ENCODE data around the gene MAPK12. TPM values are rescaled to one million over a fixed set of nuclear protein-coding genes. Genes with fewer than 3 reads are reported as not detected.

Gene MAPK12
- total and polyA plus RNA-seq, 9 donors = 0.87 to 35.3 (median 23.3) TPM

DNA sequence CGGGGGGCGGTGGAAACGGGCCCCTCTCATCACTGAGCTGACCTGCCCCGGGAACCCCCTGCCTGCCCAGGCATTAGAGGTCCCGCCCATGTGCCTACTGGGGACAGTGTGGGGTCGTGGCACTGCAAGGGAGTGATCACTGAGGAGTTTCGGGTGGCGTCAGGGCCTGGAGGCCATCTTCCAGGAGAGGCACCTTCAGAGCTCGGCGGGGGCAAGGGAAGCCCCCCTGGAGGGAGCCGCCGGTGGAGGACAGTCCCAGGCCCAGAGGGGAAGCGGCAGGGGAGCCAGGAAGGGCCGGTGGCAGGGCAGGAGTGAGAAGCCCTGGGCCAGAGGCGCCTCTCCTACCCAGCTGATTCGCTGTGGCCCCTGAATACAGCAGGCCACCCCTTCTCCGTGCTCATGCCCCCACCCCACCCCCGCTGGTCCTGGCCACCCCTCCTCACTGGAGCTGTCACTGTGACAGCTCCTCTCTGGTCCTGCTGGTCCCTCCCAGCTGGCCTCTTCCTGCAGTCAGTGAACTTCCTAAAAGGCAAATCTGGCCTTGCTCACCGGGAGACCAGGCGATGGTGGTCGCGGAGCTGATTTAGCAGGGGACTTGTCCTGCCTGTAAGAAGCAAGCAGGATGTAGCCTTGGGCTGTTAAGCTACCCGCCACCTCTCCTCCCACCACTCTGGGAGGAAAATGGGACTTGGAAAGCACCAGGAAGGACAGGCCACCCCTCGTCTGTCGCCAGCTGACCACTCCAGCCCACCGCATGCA lies 10.7 kb upstream of the MAPK12 start:
- Histone ChIP-seq H3K36me3 (no peaks in the 10 kb centered on the region), H3K27me3 (no peaks in the 10 kb centered on the region), H3K4me1 (ENCODE audit: insufficient read depth) (peaks cover 22% of the 10 kb centered on the region), H3K27ac (no peak overlapping the region), H3K4me3 (peak overlapping the region; percentile 45), H3K9me3 (no peaks in the 10 kb centered on the region)
- 37 to 50% (median 39%) methylated on average over 23 to 26 of the region's 26 CpGs for WGBS, 3 donors
- intact Hi-C loops (cut with DNase I) = no loop called here
- DNase-seq = no peak
- TF ChIP-seq EP300 (IDR thresholded peaks at IDR 0.05) (no peak), CTCF (IDR thresholded peaks at IDR 0.05) (no peak), POLR2A (IDR thresholded peaks at IDR 0.05) (no peak)

GRCh38 chr22:50271519-50271970 lies 10.1 kb upstream of the MAPK12 start:
- TF ChIP-seq CTCF (IDR thresholded peaks at IDR 0.05) = no peak
- no peak for TF ChIP-seq EP300 (IDR thresholded peaks at IDR 0.05)
- no peak for TF ChIP-seq POLR2A (IDR thresholded peaks at IDR 0.05)
- intact Hi-C loops (cut with DNase I) = no loop called here
- H3K27me3 ChIP-seq = no peaks in the 10 kb centered on the region
- peak; percentile 51 to 86 (median 76) for DNase-seq
- H3K36me3 ChIP-seq = no peaks in the 10 kb centered on the region
- H3K9me3 ChIP-seq = no peaks in the 10 kb centered on the region
- H3K4me1 ChIP-seq (ENCODE audit: insufficient read depth) = peaks cover 26% of the 10 kb centered on the region
- 0 to 1% (median 1%) methylated on average over 20 to 45 of the region's 45 CpGs for WGBS, 3 donors
- peak overlapping the region; percentile 45 for H3K4me3 ChIP-seq
- no peak overlapping the region for H3K27ac ChIP-seq

GRCh38 chr22:50270666-50271394 lies 9.3 kb upstream of the MAPK12 start:
- Histone ChIP-seq H3K4me1 (ENCODE audit: insufficient read depth) (peaks cover 26% of the 10 kb centered on the region), H3K36me3 (no peaks in the 10 kb centered on the region), H3K4me3 (peak overlapping the region; percentile 45), H3K27me3 (no peaks in the 10 kb centered on the region), H3K27ac (no peak overlapping the region), H3K9me3 (no peaks in the 10 kb centered on the region)
- intact Hi-C loops (cut with DNase I) = no loop called here
- TF ChIP-seq CTCF (IDR thresholded peaks at IDR 0.05) = no peak
- no peak for TF ChIP-seq EP300 (IDR thresholded peaks at IDR 0.05)
- no peak for TF ChIP-seq POLR2A (IDR thresholded peaks at IDR 0.05)
- WGBS, 3 donors = 2% methylated on average over 47 to 53 of the region's 53 CpGs
- peak in 4 of 5 donors; percentile 67 to 77 (median 70) for DNase-seq

- intact Hi-C loops (cut with DNase I) = loop anchor here in 2 of 4 donors (5.0 kb wide), 1 partner anchor 67 kb away; no protein-coding TSS in a partner anchor
- peaks cover 26% of the 10 kb centered on the region for H3K4me1 ChIP-seq (ENCODE audit: insufficient read depth)
- peak within 1 kb of the TSS; percentile 45 for H3K4me3 ChIP-seq
- H3K9me3 ChIP-seq = no peaks in the 10 kb centered on the region
- H3K27me3 ChIP-seq = no peaks in the 10 kb centered on the region
- WGBS, 3 donors = 1 to 2% (median 1%) methylated on average over 19 to 86 of the region's 92 CpGs
- no peaks in the 10 kb centered on the region for H3K36me3 ChIP-seq
- TF ChIP-seq CTCF (IDR thresholded peaks at IDR 0.05) (no peak), POLR2A (IDR thresholded peaks at IDR 0.05) (no peak), EP300 (IDR thresholded peaks at IDR 0.05) (no peak)
- DNase-seq = peak; percentile 54 to 80 (median 69)
- peak within 1 kb of the TSS; percentile 1 to 55 for H3K27ac ChIP-seq
These were observed 8.6 kb upstream of the MAPK12 start, which contains the start of gene MAPK11 for GRCh38 chr22:50269970-50270665. Gene MAPK11, minus strand, starts transcription at chr22:50270380. Its CDS starts 88 bp downstream, at chr22:50270292.
